GM08714 (cell line): ENCODE data around the gene HBP1.

Experiments used
- H3K4me3 ChIP-seq: fragments of 200-500 bp; sonication (Bioruptor generic); 2 replicates; pipeline ENCODE4 v1.5.1; 2014; ENCODE audit warnings: mild to moderate bottlenecking, low read length, inconsistent platforms
- ZNF274 ChIP-seq: IDR thresholded peaks from 2 replicates; pipeline ENCODE4 v1.6.1; 2012; ENCODE audit warnings: mild to moderate bottlenecking, low read depth, low read length

The HBP1 gene

GRCh38 chr7:107185716-107186115, 16.9 kb downstream of the HBP1 start:
- no peak for TF ChIP-seq ZNF274
- no peak overlapping the region for H3K4me3 ChIP-seq

- no peak overlapping the region for H3K4me3 ChIP-seq
These were observed 17.4 kb downstream of the HBP1 start for GRCh38 chr7:107186240-107186639.

GRCh38 chr7:107187774-107188173, 19.0 kb downstream of the HBP1 start:
- H3K4me3 ChIP-seq, result no peak overlapping the region
- no peak for TF ChIP-seq ZNF274

More at GRCh38 chr7:107186240-107186639, 17.4 kb downstream of the HBP1 start:
- no peak for TF ChIP-seq ZNF274

- H3K4me3 ChIP-seq, result no peak overlapping the region
- no peak for TF ChIP-seq ZNF274
These were observed 21.3 kb downstream of the HBP1 start for GRCh38 chr7:107190090-107190489.

GRCh38 chr7:107194052-107194451, 25.2 kb downstream of the HBP1 start:
- no peak for TF ChIP-seq ZNF274
- no peak overlapping the region for H3K4me3 ChIP-seq

- TF ChIP-seq ZNF274, result no peak
- H3K4me3 ChIP-seq, result no peak overlapping the region
These were observed 28.2 kb downstream of the HBP1 start for GRCh38 chr7:107196834-107197610.

- H3K4me3 ChIP-seq, result no peak overlapping the region
- TF ChIP-seq ZNF274, result no peak
These were observed 33.1 kb downstream of the HBP1 start for GRCh38 chr7:107201795-107202450.

GRCh38 chr7:107203607-107204006, 34.8 kb downstream of the HBP1 start:
- no peak overlapping the region for H3K4me3 ChIP-seq
- TF ChIP-seq ZNF274, result no peak

- no peak overlapping the region for H3K4me3 ChIP-seq
- no peak for TF ChIP-seq ZNF274
These were observed 37.3 kb downstream of the HBP1 start for GRCh38 chr7:107206136-107206535.

GRCh38 chr7:107206706-107207105, 37.9 kb downstream of the HBP1 start:
- H3K4me3 ChIP-seq, result no peak overlapping the region
- no peak for TF ChIP-seq ZNF274

GRCh38 chr7:107207459-107207858, 38.7 kb downstream of the HBP1 start:
- TF ChIP-seq ZNF274, result no peak

GRCh38 chr7:107208024-107208521, 39.3 kb downstream of the HBP1 start:
- TF ChIP-seq ZNF274, result no peak
- no peak overlapping the region for H3K4me3 ChIP-seq

More at GRCh38 chr7:107207459-107207858, 38.7 kb downstream of the HBP1 start:
- H3K4me3 ChIP-seq, result no peak overlapping the region

GRCh38 chr7:107208563-107208962, 39.8 kb downstream of the HBP1 start:
- no peak for TF ChIP-seq ZNF274
- no peak overlapping the region for H3K4me3 ChIP-seq

- H3K4me3 ChIP-seq, result no peak overlapping the region
- TF ChIP-seq ZNF274, result no peak
These were observed 40.8 kb downstream of the HBP1 start for GRCh38 chr7:107209565-107209964.

- TF ChIP-seq ZNF274, result no peak
- no peak overlapping the region for H3K4me3 ChIP-seq
These were observed 41.6 kb downstream of the HBP1 start for GRCh38 chr7:107210400-107210799.
